Transverse colon (tissue), 4 donors: ENCODE data around the gene NFAT5.

Experiments
- CTCF ChIP-seq, 5 experiments: fragments of 200-600 bp in 3 of 5; fragments of 450-650 bp in 2 of 5; sonication (generic) in 3 of 5; IDR thresholded peaks; 1 replicate in 2 of 5; 2 replicates in 3 of 5; pipeline ENCODE4 v1.5.1; 2016 to 2017; ENCODE audit warnings: antibody characterized with exemption in 5 of 5, inconsistent platforms in 3 of 5, mild to moderate bottlenecking in 2 of 5, moderate library complexity in 1 of 5
- EP300 ChIP-seq: sonication (generic); formaldehyde crosslinking; IDR thresholded peaks from one replicate; pipeline ENCODE4 v1.6.1; 2017; ENCODE audit warnings: antibody characterized with exemption, low read depth
- POLR2A ChIP-seq: fragments of 450-650 bp; IDR thresholded peaks from one replicate; pipeline ENCODE4 v1.6.1; 2016; ENCODE audit warnings: antibody characterized with exemption, mild to moderate bottlenecking, moderate library complexity
- POLR2AphosphoS5 ChIP-seq, 3 donors: sonication (generic); formaldehyde crosslinking; IDR thresholded peaks; one replicate each; pipeline ENCODE4 v1.6.1; 2016; ENCODE audit warnings: antibody characterized with exemption in 3 of 3

GRCh38 chr16:69626256-69626655, 60.5 kb downstream of the NFAT5 start:
- TF ChIP-seq CTCF (IDR thresholded peaks at IDR 0.05): no peak
- TF ChIP-seq POLR2A: no peak
- TF ChIP-seq POLR2AphosphoS5 (IDR thresholded peaks at IDR 0.05): no peak
- no peak for TF ChIP-seq EP300
